Embryonic facial prominence (tissue), 1 donor: ENCODE results near the gene STK11.

Source experiments
- DNase-seq: peaks from one replicate; pipeline ENCODE4 v3.0.0-alpha.2; 2016; ENCODE audit errors: extremely low spot score

STK11 gene

GRCh38 chr19:1262623-1263123 lies 57.1 kb downstream of the STK11 start:
- no peak for DNase-seq

- no peak for DNase-seq
Observed at GRCh38 chr19:1263188-1263587, 57.6 kb downstream of the STK11 start.

- DNase-seq, result no peak
Observed at GRCh38 chr19:1264801-1265614, 59.4 kb downstream of the STK11 start.

- DNase-seq, result no peak
Observed at GRCh38 chr19:1265615-1266128, 60.1 kb downstream of the STK11 start.

- no peak for DNase-seq
Observed at GRCh38 chr19:1266129-1266915, 60.7 kb downstream of the STK11 start.

- no peak for DNase-seq
Observed at GRCh38 chr19:1266916-1267476, 61.4 kb downstream of the STK11 start.

GRCh38 chr19:1267477-1268225 lies 62.1 kb downstream of the STK11 start:
- no peak for DNase-seq

DNA sequence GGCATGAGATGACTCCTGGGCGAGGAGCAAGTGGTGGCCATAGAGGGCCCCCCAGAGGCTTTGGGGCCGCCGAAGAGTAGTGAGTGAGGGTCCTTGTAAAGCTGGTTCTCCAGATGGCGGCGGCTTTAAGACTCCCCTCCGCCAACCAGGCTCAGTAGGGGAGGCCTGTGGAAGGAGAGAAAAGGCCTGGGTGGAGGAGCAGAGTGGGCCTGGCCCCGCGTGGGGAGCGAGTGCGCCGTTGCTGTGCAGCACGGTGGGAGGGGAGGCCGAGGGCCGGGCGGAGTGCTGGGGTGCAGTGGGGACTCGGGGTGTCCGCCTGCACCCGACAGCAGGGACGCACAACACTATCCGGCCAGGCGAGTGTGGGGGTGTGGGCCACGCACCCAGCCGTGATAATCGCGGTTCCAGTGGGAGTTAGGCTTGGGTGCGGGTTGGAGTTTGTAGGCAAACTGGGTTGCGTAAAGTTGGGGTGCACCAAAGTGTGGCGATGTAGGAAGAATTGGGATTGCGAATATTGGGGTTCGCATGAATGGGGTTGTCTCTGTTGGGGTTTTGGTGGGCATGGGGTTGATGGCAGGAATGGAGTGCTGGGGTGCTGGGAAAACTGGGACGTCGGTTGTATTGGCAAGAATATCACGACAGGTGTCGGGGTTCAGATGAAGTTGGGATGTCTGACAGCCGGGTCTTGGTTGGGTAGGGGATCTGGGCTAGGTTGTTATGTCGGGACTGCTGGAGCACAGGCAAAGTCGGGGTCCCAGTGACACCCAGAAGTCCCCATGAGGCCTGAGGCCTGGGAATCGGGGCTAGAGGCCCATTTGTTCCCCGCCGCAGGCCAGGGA lies 62.9 kb downstream of the STK11 start:
- DNase-seq, result no peak

- peak; percentile 98 for DNase-seq
Observed at GRCh38 chr19:1269065-1269477, 63.5 kb downstream of the STK11 start, which contains the start of gene CIRBP. CIRBP (plus strand) TSS chr19:1269332; CDS start chr19:1270934, 1,602 bp downstream.

DNA sequence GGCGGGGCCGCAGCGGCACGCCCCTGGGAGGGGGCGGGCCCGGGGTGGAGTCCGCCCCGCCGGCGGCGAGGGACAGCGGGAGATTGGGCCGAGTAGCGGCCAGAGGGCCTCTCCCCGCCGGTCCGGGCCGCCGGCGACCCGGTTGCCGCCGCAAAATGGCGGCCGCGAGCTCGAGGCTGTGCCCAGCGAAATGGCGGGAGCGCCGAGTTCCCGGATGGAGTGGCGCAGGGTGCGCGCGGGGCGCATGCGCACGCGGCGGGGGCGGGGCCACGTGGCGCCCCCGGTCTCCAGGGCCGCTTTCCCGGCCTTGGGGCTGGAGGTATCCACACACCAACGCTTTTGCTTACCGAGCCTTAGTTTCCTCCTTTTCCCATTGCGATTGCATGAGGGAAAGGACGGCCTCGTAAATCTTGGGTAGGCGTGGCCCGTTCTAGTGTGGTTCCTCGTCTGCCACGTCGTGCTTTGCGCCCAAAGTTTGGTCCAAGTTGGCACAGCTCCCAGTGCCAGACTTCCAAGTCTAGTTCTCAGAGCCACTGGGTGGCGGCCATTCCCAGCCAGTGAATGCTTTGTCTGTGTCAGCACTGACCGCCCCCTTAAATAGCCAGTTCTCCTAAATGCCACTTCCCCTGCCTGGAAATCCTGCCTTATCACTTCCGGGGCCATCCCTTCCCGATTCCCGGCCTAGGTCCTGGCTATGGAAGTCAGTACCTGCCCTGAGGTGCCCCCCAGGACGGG lies 64.1 kb downstream of the STK11 start:
- no peak for DNase-seq

- no peak for DNase-seq
Observed at GRCh38 chr19:1270213-1270853, 64.8 kb downstream of the STK11 start.

- DNase-seq, result no peak
Observed at GRCh38 chr19:1270854-1271527, 65.4 kb downstream of the STK11 start.

- DNase-seq, result no peak
Observed at GRCh38 chr19:1271528-1272422, 66.2 kb downstream of the STK11 start.

- no peak for DNase-seq
Observed at GRCh38 chr19:1272423-1273262, 67.1 kb downstream of the STK11 start.

DNA sequence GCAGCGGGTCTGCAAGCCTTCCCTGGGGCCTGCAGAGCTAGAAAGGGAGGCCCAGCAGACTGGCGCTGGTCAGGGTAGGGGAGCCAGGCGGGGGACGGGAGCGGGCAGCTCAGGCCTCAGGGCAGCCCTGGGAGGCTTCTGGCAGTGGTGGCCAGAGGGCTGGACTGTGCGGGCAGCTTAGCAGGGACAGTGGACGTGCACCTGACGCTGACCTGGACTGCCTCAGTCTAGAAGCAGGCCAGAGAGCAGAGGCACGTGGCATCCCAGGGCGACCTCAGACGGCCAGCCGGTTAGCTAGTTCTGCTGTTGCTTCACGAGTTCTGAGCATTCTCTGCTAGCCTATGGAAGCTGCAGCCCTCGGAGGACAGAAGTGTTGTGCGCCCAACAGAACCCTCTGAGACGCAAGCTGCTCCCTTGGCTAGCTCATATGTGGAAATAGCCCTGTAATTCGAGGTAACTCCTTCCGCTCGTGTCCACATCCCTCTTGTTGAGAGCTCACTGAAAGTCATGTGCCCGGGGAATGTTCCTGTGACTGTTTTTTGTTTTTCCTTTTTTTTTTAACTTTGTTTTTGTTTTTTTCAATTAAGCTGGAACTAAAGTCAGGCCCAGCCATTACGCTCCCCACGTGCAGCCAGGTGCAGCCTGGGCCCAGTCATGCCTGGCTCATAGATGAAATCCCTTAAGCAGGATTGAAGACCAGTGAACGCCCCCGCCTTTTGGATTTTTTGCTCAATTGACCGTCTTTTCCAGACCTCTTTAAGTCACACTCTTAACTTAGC lies 67.9 kb downstream of the STK11 start:
- no peak for DNase-seq
